ENCODE results near the gene GPR4. TPM values are rescaled to one million over a fixed set of nuclear protein-coding genes. Genes with fewer than 3 reads are reported as not detected.

GPR4 gene
- 0.13 to 0.38 TPM (median 0.22 TPM) in 5 replicates for total RNA-seq (2022; extraction: Qiagen RNA extraction; ENCODE audit: low read depth)

DNA sequence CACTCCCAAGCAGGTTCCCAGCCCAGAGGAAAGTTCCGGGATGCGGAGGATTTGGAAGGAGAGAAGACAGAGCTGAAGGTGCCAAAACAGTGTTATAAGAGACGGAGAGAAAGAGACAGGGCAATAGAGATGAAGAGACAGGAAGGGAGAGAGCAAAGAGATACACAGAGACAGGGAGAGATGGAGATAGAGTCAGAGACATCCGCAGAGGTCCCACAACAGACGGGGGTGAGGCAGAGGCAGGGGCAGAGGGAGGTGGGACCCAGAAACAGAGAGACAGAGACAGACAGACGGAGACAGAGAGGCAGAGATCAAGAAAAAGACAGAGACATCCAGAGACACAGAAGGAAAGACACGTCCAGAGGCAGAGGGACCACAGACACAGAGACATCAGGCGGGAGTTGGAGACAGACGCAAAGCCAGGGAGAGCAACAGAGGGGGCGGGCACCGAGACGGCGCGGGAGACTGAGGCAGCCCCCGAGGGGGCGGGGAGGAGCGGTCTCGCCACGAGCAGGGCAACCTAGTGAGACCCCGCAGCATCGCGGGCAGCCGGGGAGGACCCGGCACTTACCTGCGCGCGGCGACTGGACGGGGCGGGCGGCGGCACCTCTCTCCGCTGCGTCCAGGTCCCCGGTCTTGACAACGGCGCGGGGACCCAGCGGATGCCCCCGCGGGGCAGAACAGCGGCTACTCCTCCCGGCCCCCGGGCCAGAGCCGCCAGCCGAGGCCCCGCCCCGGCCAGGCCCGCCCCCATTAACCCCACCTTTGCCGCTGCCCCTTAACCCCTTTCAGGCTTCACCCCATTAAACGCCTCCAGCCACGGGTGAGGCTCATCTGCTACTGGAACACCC, at the start of gene GPR4:
TSS of gene GPR4 (minus strand) at position 689 of the 851 bp plus-strand sequence. CDS start 10,346 bp downstream, outside the sequence.

DNA sequence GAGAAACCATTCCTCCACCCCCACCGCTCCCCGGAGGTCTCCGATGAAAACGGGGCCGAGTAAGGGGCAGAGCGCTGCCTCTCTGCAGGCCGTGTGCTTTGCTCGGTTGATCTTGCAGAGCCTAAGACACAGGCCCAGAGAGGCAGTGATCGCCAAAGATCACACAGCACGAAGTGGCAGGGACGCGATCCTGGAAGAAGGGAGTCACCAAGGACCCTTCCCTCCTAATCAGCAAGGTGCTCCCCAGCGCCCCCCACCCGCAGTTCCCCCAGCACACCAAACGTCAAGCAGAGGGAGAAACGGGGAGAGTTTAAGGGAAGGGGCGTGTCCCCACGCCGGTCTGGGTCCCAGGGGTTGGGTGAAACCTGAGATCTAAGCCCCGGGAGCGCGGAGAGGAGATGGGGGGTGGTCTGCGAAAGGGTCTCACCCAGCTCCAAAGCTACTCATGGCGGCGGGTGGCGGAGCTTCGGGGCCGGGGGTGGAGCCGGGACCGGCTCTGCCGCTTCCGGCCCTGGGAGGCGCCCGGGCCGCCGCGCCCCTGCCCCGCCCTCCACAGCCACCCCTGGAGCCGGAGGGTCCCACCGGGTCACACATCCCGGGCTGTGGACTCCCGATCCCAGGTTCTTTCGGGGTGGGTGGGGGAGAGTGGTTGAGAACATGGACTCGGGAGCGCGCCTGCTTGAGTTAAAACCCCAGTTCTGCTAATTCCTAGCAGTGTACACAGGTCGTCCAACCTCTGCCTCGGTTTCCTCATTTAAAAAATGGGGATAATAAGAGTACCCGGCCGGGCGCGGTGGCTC, 37.1 kb upstream of the GPR4 start, which contains the start of gene EML2:
TSS of gene EML2 (minus strand) at position 468 of the 800 bp plus-strand sequence. CDS start at position 447, 21 bp downstream.

GRCh38 chr19:45584332-45585157, 17.5 kb downstream of the GPR4 start, which contains the start of gene OPA3:
Gene OPA3, minus strand, starts transcription at chr19:45584802. Its CDS starts 38 bp downstream, at chr19:45584764.

Other genes with a start within 250 kb of the GPR4 start
- 10.3 to 14.6 TPM (median 12.0 TPM) in 5 replicates for gene ERCC2, start 231.6 kb downstream of the GPR4 start, total RNA-seq (2022; extraction: Qiagen RNA extraction; ENCODE audit: low read depth)
- 22.3 to 33.2 TPM (median 26.9 TPM) in 5 replicates for gene PPP1R13L, start 197.1 kb downstream of the GPR4 start, total RNA-seq (2022; extraction: Qiagen RNA extraction; ENCODE audit: low read depth)
- 43.7 to 53.6 TPM (median 44.4 TPM) in 5 replicates for gene POLR1G, start 195.6 kb downstream of the GPR4 start, total RNA-seq (2022; extraction: Qiagen RNA extraction; ENCODE audit: low read depth)
- 126 to 160 TPM (median 149 TPM) in 5 replicates for gene ERCC1, start 178.3 kb downstream of the GPR4 start, total RNA-seq (2022; extraction: Qiagen RNA extraction; ENCODE audit: low read depth)
- gene FOSB, start 134.2 kb downstream of the GPR4 start, total RNA-seq (2022; extraction: Qiagen RNA extraction; ENCODE audit: low read depth): 13.4 to 19.5 TPM (median 15.8 TPM) in 5 replicates
- 8.0 to 12.5 TPM (median 9.8 TPM) in 5 replicates for gene RTN2, start 105.2 kb downstream of the GPR4 start, total RNA-seq (2022; extraction: Qiagen RNA extraction; ENCODE audit: low read depth)
- gene PPM1N, start 103.8 kb downstream of the GPR4 start, total RNA-seq (2022; extraction: Qiagen RNA extraction; ENCODE audit: low read depth): 6.5 to 8.5 TPM (median 7.4 TPM) in 5 replicates
- gene VASP, start 94.7 kb downstream of the GPR4 start, total RNA-seq (2022; extraction: Qiagen RNA extraction; ENCODE audit: low read depth): 109 to 126 TPM (median 118 TPM) in 5 replicates
- gene OPA3, start 17.4 kb downstream of the GPR4 start, total RNA-seq (2022; extraction: Qiagen RNA extraction; ENCODE audit: low read depth): 11.5 to 17.3 TPM (median 17.0 TPM) in 5 replicates
- 22.4 to 30.1 TPM (median 25.4 TPM) in 5 replicates for gene EML2, start 37.2 kb upstream of the GPR4 start, total RNA-seq (2022; extraction: Qiagen RNA extraction; ENCODE audit: low read depth)
- 2.1 to 4.7 TPM (median 2.5 TPM) in 5 replicates for gene GIPR, start 66.0 kb upstream of the GPR4 start, total RNA-seq (2022; extraction: Qiagen RNA extraction; ENCODE audit: low read depth)
- gene SNRPD2, start 89.7 kb upstream of the GPR4 start, total RNA-seq (2022; extraction: Qiagen RNA extraction; ENCODE audit: low read depth): 757 to 952 TPM (median 803 TPM) in 5 replicates
- gene QPCTL, start 90.5 kb upstream of the GPR4 start, total RNA-seq (2022; extraction: Qiagen RNA extraction; ENCODE audit: low read depth): 7.9 to 10.8 TPM (median 9.8 TPM) in 5 replicates
- gene FBXO46, start 128.7 kb upstream of the GPR4 start, total RNA-seq (2022; extraction: Qiagen RNA extraction; ENCODE audit: low read depth): 8.9 to 11.1 TPM (median 10.6 TPM) in 5 replicates
- 0.05 to 0.16 TPM (median 0.06 TPM) in 4 of 5 replicates, not detected in the other for gene MEIOSIN, start 131.2 kb upstream of the GPR4 start, total RNA-seq (2022; extraction: Qiagen RNA extraction; ENCODE audit: low read depth)
- 19.5 to 36.8 TPM (median 31.1 TPM) in 5 replicates for gene SIX5, start 167.0 kb upstream of the GPR4 start, total RNA-seq (2022; extraction: Qiagen RNA extraction; ENCODE audit: low read depth)
- gene DMPK, start 180.3 kb upstream of the GPR4 start, total RNA-seq (2022; extraction: Qiagen RNA extraction; ENCODE audit: low read depth): 36.9 to 58.2 TPM (median 54.8 TPM) in 5 replicates
- gene DMWD, start 190.6 kb upstream of the GPR4 start, total RNA-seq (2022; extraction: Qiagen RNA extraction; ENCODE audit: low read depth): 23.6 to 40.1 TPM (median 35.8 TPM) in 5 replicates
- gene RSPH6A, start 213.1 kb upstream of the GPR4 start, total RNA-seq (2022; extraction: Qiagen RNA extraction; ENCODE audit: low read depth): 0.03 TPM in 1 of 5 replicates, not detected in the others

Measured in A549 treated with CpdA at 1 μM for 4 hours (cell line).